HepG2 (cell line): ENCODE data around the gene KDM3A. TPM values are rescaled to one million over a fixed set of nuclear protein-coding genes. Genes with fewer than 3 reads are reported as not detected.

ENCODE experiments used
- ASH2L ChIP-seq: fragments of 300-600, 200-600 bp; sonication (generic); IDR thresholded peaks from 2 replicates; pipeline ENCODE4 v1.7.0; 2017; ENCODE audit warnings: low read depth, mild to moderate bottlenecking, moderate library complexity, mixed read lengths, low read length; ENCODE audit not compliant: insufficient read length
- ATF7-NPFF ChIP-seq: sonication (generic); formaldehyde crosslinking; IDR thresholded peaks from 2 replicates; pipeline ENCODE4 v1.8.1; 2023; ENCODE audit warnings: mild to moderate bottlenecking, low read depth, missing genetic modification reagents, moderate library complexity
- DRAP1 ChIP-seq: IDR thresholded peaks from 2 replicates; pipeline ENCODE4 v1.6.1; 2016; ENCODE audit warnings: missing genetic modification reagents, missing compliant biosample characterization
- HDAC1 ChIP-seq: sonication (generic); formaldehyde crosslinking; IDR thresholded peaks from 2 replicates; pipeline ENCODE4 v1.5.1; 2020; ENCODE audit warnings: mild to moderate bottlenecking, missing genetic modification reagents
- HDAC2 ChIP-seq: sonication (generic); formaldehyde crosslinking; IDR thresholded peaks from 2 replicates; pipeline ENCODE4 v1.4.0; 2020; ENCODE audit warnings: missing genetic modification reagents
- HOXA5 ChIP-seq: sonication (generic); formaldehyde crosslinking; IDR thresholded peaks from 2 replicates; pipeline ENCODE4 v1.4.0; 2020; ENCODE audit warnings: missing genetic modification reagents
- HOXD1 ChIP-seq: sonication (generic); formaldehyde crosslinking; IDR thresholded peaks from 2 replicates; pipeline ENCODE4 v1.5.0; 2020; ENCODE audit warnings: missing genetic modification reagents
- IKZF5 ChIP-seq: IDR thresholded peaks from 2 replicates; pipeline ENCODE4 v1.6.1; 2018; ENCODE audit warnings: missing genetic modification reagents, mild to moderate bottlenecking, missing compliant biosample characterization
- MAZ ChIP-seq, 2 experiments: sonication (generic) in 1 of 2; formaldehyde crosslinking in 1 of 2; IDR thresholded peaks; 2 replicates each; pipeline versions ENCODE4 v1.5.0 to v1.6.1; 2012 to 2020; ENCODE audit warnings: low read depth in 2 of 2, mild to moderate bottlenecking in 2 of 2, borderline replicate concordance in 1 of 2, improper control_type of control experiment in 1 of 2, low read length in 1 of 2, missing genetic modification reagents in 1 of 2, moderate library complexity in 1 of 2
- NR3C1 ChIP-seq: sonication (generic); formaldehyde crosslinking; IDR thresholded peaks from 2 replicates; pipeline ENCODE4 v1.4.0; 2020; ENCODE audit warnings: missing genetic modification reagents
- POGZ ChIP-seq: sonication (generic); formaldehyde crosslinking; IDR thresholded peaks from 2 replicates; pipeline ENCODE4 v1.4.0; 2020; ENCODE audit warnings: mild to moderate bottlenecking, missing genetic modification reagents
- SNAI1 ChIP-seq: sonication (generic); formaldehyde crosslinking; IDR thresholded peaks from 2 replicates; pipeline ENCODE4 v1.5.0; 2020; ENCODE audit warnings: mild to moderate bottlenecking, missing genetic modification reagents, borderline replicate concordance
- SP5 ChIP-seq: IDR thresholded peaks from 2 replicates; pipeline ENCODE4 v1.6.1; 2016; ENCODE audit warnings: low read depth, borderline replicate concordance
- ZBTB25 ChIP-seq: IDR thresholded peaks from 2 replicates; pipeline ENCODE4 v1.6.1; 2018; ENCODE audit warnings: missing genetic modification reagents
- ZNF703 ChIP-seq: sonication (generic); formaldehyde crosslinking; IDR thresholded peaks from 2 replicates; pipeline ENCODE4 v1.5.1; 2020; ENCODE audit warnings: missing genetic modification reagents, mild to moderate bottlenecking, moderate library complexity, borderline replicate concordance
- ZNF816 ChIP-seq: sonication (generic); formaldehyde crosslinking; IDR thresholded peaks from 2 replicates; pipeline ENCODE4 v1.8.0; 2022; ENCODE audit warnings: missing genetic modification reagents, mild to moderate bottlenecking, borderline replicate concordance
- ZSCAN31 ChIP-seq: sonication (generic); formaldehyde crosslinking; IDR thresholded peaks from 2 replicates; pipeline ENCODE4 v1.5.0; 2020; ENCODE audit warnings: low read depth, mild to moderate bottlenecking, missing genetic modification reagents
- polyA plus RNA-seq, 8 experiments: library from polyadenylated mRNA; depleted of rRNA in 3 of 8; stranded (reverse) in 7 of 8; unstranded in 1 of 8; fragments of >200 nt; fragmentation: Illumina TruSeq in 4 of 8; extraction: Trizol in 4 of 8; gene quantifications; 2 replicates each; pipeline versions ENCODE4 v1.2.1 to v1.2.3, GENCODE V29; 2011 to 2016; ENCODE audit warnings: low read depth in 4 of 8, missing spikeins in 1 of 8, mixed read lengths in 1 of 8; ENCODE audit not compliant: insufficient read depth in 1 of 8
- total RNA-seq, 5 experiments: library from RNA; depleted of rRNA; stranded (reverse); fragments of >200 nt; fragmentation: Illumina TruSeq; extraction: Trizol; gene quantifications; 2 replicates each; pipeline ENCODE4 v1.2.3, GENCODE V29; 2016; ENCODE audit warnings: low read depth in 1 of 5
- TF ChIP-seq, protein P1 (sequence below): sonication (generic); formaldehyde crosslinking; IDR thresholded peaks from 2 replicates; pipeline ENCODE4 v1.4.0; 2020; ENCODE audit warnings: mild to moderate bottlenecking, missing genetic modification reagents
- TF ChIP-seq, protein P2 (sequence below), 2 experiments: IDR thresholded peaks; 2 replicates each; pipeline ENCODE4 v1.6.1; 2011 to 2012; ENCODE audit warnings: low read length in 2 of 2, borderline replicate concordance in 1 of 2, low read depth in 1 of 2, mild to moderate bottlenecking in 1 of 2, moderate library complexity in 1 of 2

Gene KDM3A
- total and polyA plus RNA-seq, 2 of the 13 experiments (the other 11 are each of a cell fraction or from before 2014, with no cell fraction given): 21.0 to 70.2 TPM

GRCh38 chr2:86396291-86396785, 44.8 kb upstream of the KDM3A start (continued):
- TF ChIP-seq ASH2L (peak; percentile 34), SNAI1 (CRISPR knock-in tag) (no peak), SP5 (no peak), DRAP1 (no peak), MAZ (IDR thresholded peaks at IDR 0.05; ENCODE audit: borderline replicate concordance, low read depth, low read length) (no peak), MAZ (CRISPR knock-in tag; IDR thresholded peaks at IDR 0.05; ENCODE audit: low read depth) (no peak), ZBTB25 (CRISPR knock-in tag) (no peak), POGZ (CRISPR knock-in tag) (peak; percentile 25; the same call in 1 of the 2 replicates), ATF7-NPFF (no peak), HDAC1 (CRISPR knock-in tag) (0 out of 2 replicates have a peak, but pooled peaks have one; percentile 36), HOXD1 (CRISPR knock-in tag) (no peak), IKZF5 (CRISPR knock-in tag) (no peak), HDAC2 (CRISPR knock-in tag) (peak; percentile 21; the same call in 1 of the 2 replicates), NR3C1 (CRISPR knock-in tag) (no peak), ZSCAN31 (CRISPR knock-in tag) (no peak), ZNF816 (CRISPR knock-in tag) (no peak), HOXA5 (CRISPR knock-in tag) (no peak), ZNF703 (no peak)
- TF ChIP-seq, protein P1, sequence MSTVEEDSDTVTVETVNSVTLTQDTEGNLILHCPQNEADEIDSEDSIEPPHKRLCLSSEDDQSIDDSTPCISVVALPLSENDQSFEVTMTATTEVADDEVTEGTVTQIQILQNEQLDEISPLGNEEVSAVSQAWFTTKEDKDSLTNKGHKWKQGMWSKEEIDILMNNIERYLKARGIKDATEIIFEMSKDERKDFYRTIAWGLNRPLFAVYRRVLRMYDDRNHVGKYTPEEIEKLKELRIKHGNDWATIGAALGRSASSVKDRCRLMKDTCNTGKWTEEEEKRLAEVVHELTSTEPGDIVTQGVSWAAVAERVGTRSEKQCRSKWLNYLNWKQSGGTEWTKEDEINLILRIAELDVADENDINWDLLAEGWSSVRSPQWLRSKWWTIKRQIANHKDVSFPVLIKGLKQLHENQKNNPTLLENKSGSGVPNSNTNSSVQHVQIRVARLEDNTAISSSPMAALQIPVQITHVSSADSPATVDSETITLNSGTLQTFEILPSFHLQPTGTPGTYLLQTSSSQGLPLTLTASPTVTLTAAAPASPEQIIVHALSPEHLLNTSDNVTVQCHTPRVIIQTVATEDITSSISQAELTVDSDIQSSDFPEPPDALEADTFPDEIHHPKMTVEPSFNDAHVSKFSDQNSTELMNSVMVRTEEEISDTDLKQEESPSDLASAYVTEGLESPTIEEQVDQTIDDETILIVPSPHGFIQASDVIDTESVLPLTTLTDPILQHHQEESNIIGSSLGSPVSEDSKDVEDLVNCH (CRISPR knock-in tag): no peak
- TF ChIP-seq, protein P2, sequence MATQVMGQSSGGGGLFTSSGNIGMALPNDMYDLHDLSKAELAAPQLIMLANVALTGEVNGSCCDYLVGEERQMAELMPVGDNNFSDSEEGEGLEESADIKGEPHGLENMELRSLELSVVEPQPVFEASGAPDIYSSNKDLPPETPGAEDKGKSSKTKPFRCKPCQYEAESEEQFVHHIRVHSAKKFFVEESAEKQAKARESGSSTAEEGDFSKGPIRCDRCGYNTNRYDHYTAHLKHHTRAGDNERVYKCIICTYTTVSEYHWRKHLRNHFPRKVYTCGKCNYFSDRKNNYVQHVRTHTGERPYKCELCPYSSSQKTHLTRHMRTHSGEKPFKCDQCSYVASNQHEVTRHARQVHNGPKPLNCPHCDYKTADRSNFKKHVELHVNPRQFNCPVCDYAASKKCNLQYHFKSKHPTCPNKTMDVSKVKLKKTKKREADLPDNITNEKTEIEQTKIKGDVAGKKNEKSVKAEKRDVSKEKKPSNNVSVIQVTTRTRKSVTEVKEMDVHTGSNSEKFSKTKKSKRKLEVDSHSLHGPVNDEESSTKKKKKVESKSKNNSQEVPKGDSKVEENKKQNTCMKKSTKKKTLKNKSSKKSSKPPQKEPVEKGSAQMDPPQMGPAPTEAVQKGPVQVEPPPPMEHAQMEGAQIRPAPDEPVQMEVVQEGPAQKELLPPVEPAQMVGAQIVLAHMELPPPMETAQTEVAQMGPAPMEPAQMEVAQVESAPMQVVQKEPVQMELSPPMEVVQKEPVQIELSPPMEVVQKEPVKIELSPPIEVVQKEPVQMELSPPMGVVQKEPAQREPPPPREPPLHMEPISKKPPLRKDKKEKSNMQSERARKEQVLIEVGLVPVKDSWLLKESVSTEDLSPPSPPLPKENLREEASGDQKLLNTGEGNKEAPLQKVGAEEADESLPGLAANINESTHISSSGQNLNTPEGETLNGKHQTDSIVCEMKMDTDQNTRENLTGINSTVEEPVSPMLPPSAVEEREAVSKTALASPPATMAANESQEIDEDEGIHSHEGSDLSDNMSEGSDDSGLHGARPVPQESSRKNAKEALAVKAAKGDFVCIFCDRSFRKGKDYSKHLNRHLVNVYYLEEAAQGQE (IDR thresholded peaks at IDR 0.05; ENCODE audit: borderline replicate concordance in 1 of 2, low read depth in 1 of 2, low read length in 2 of 2): no peak
